Keratinocyte (primary cell): ENCODE results near the gene GFPT2. TPM values are rescaled to one million over a fixed set of nuclear protein-coding genes. Genes with fewer than 3 reads are reported as not detected.

Experiments used
- DNase-seq: peaks from one replicate; pipeline ENCODE4 v3.0.0-alpha.2; 2011; ENCODE audit warnings: low read depth, missing footprints, low spot score
- FAIRE-seq: peaks from 2 replicates; lab custom pipeline; 2011; peaks lifted over from hg19 to GRCh38; lab: Jason Lieb, UNC
- H2AFZ ChIP-seq: 2 replicates; pipeline ENCODE4 v1.6.0; 2012; ENCODE audit warnings: low read length, control low read depth, inconsistent platforms; ENCODE audit not compliant: control insufficient read depth
- H3K27ac ChIP-seq: 2 replicates; pipeline ENCODE4 v1.5.1; 2011; ENCODE audit warnings: low read length; ENCODE audit not compliant: control insufficient read depth, insufficient read depth
- H3K27me3 ChIP-seq: 3 replicates; pipeline ENCODE4 v1.6.0; 2011; ENCODE audit warnings: low read length; ENCODE audit not compliant: control insufficient read depth, insufficient read depth; ENCODE audit errors: extremely low read depth
- H3K36me3 ChIP-seq, 2 experiments: 2 replicates in 1 of 2; 3 replicates in 1 of 2; pipeline ENCODE4 v1.5.1; 2011; ENCODE audit warnings: low read length in 2 of 2, mild to moderate bottlenecking in 1 of 2; ENCODE audit not compliant: control insufficient read depth in 2 of 2, insufficient read depth in 2 of 2; ENCODE audit errors: extremely low read depth in 1 of 2
- H3K4me1 ChIP-seq: 3 replicates; pipeline ENCODE4 v1.5.1; 2011; ENCODE audit warnings: low read length; ENCODE audit not compliant: control insufficient read depth, insufficient read depth; ENCODE audit errors: extremely low read depth
- H3K4me2 ChIP-seq: 3 replicates; pipeline ENCODE4 v1.6.0; 2011; ENCODE audit warnings: low read depth, low read length; ENCODE audit not compliant: control insufficient read depth, insufficient read depth; ENCODE audit errors: extremely low read depth
- H3K4me3 ChIP-seq, 3 experiments: fragments of 200-600 bp in 1 of 3; sonication (generic) in 1 of 3; 2 replicates in 2 of 3; 3 replicates in 1 of 3; pipeline ENCODE4 v1.5.1; 2011 to 2016; ENCODE audit warnings: low read length in 3 of 3, mild to moderate bottlenecking in 3 of 3, control low read depth in 2 of 3, inconsistent platforms in 1 of 3, low read depth in 1 of 3, mixed read lengths in 1 of 3, mixed run types in 1 of 3, moderate library complexity in 1 of 3; ENCODE audit not compliant: control insufficient read depth in 2 of 3, insufficient read depth in 2 of 3; ENCODE audit errors: extremely low read depth in 1 of 3
- H3K79me2 ChIP-seq: 2 replicates; pipeline ENCODE4 v1.6.0; 2012; ENCODE audit warnings: low read length; ENCODE audit not compliant: control insufficient read depth, insufficient read depth
- H3K9ac ChIP-seq: 3 replicates; pipeline ENCODE4 v1.6.0; 2011; ENCODE audit warnings: low read length; ENCODE audit not compliant: control insufficient read depth, insufficient read depth; ENCODE audit errors: extremely low read depth
- H3K9me1 ChIP-seq: 3 replicates; pipeline ENCODE4 v1.6.0; 2011; ENCODE audit warnings: low read length; ENCODE audit not compliant: control insufficient read depth, insufficient read depth; ENCODE audit errors: extremely low read depth
- H3K9me3 ChIP-seq: 2 replicates; pipeline ENCODE4 v1.5.1; 2012; ENCODE audit warnings: low read depth, low read length; ENCODE audit not compliant: control insufficient read depth
- H4K20me1 ChIP-seq: 3 replicates; pipeline ENCODE4 v1.6.0; 2011; ENCODE audit warnings: low read length; ENCODE audit not compliant: control insufficient read depth, insufficient read depth; ENCODE audit errors: extremely low read depth
- EZH2 ChIP-seq: IDR thresholded peaks from one replicate; pipeline ENCODE4 v1.6.1; 2012; ENCODE audit warnings: inconsistent platforms, mild to moderate bottlenecking, low read length, moderate library complexity
- dilution Hi-C: fragments of 300-500 bp; cut with MboI; formaldehyde crosslinking; loops from one replicate; pipeline ENCODE4 v1.7.0; 2020; ENCODE audit warnings: low sequenced_read_pairs; ENCODE audit not compliant: extremely low pct_ligation_motif_present
- polyA plus RNA-seq, 5 experiments: library from polyadenylated mRNA; depleted of rRNA in 3 of 5; stranded (reverse) in 3 of 5; stranded (forward) in 1 of 5; unstranded in 1 of 5; fragments of >200 nt; gene quantifications; 1 replicate in 1 of 5; 2 replicates in 3 of 5; 3 replicates in 1 of 5; pipeline versions ENCODE4 v1.2.1 to v1.2.3, GENCODE V29; 2011 to 2012; ENCODE audit warnings: missing spikeins in 2 of 5, low read depth in 1 of 5, low replicate concordance in 1 of 5
- TF ChIP-seq, protein P1 (sequence below), 3 experiments: IDR thresholded peaks in 1 of 3; conservative IDR thresholded peaks in 1 of 3; optimal IDR thresholded peaks in 1 of 3; 2 replicates in 2 of 3; 3 replicates in 1 of 3; pipeline versions ENCODE3 to v1.5.1; 2011; ENCODE audit warnings: low read length in 3 of 3, mild to moderate bottlenecking in 3 of 3, moderate library complexity in 2 of 3, control low read depth in 1 of 3, inconsistent platforms in 1 of 3; ENCODE audit not compliant: insufficient read depth in 2 of 3; ENCODE audit errors: extremely low read depth in 1 of 3

The GFPT2 gene
- polyA plus RNA-seq, 1 donor (not counting 4 experiments of a cell fraction or from before 2014, with no cell fraction given): not detected

GRCh38 chr5:180332861-180333260 lies 20.3 kb downstream of the GFPT2 start:
- Histone ChIP-seq H3K36me3 (no peaks in the 10 kb centered on the region), H3K9me1 (no peaks in the 10 kb centered on the region), H3K4me1 (no peaks in the 10 kb centered on the region), H4K20me1 (no peaks in the 10 kb centered on the region), H3K9me3 (no peaks in the 10 kb centered on the region), H3K9ac (no peak overlapping the region), H2AFZ (no peak overlapping the region), H3K4me2 (no peak overlapping the region), H3K27me3 (no peaks in the 10 kb centered on the region), H3K4me3 (no peak overlapping the region), H3K27ac (no peak overlapping the region), H3K79me2 (no peaks in the 10 kb centered on the region)
- FAIRE-seq (no peak), DNase-seq (no peak)
- dilution Hi-C loops: no loop called here
- TF ChIP-seq, protein P1, sequence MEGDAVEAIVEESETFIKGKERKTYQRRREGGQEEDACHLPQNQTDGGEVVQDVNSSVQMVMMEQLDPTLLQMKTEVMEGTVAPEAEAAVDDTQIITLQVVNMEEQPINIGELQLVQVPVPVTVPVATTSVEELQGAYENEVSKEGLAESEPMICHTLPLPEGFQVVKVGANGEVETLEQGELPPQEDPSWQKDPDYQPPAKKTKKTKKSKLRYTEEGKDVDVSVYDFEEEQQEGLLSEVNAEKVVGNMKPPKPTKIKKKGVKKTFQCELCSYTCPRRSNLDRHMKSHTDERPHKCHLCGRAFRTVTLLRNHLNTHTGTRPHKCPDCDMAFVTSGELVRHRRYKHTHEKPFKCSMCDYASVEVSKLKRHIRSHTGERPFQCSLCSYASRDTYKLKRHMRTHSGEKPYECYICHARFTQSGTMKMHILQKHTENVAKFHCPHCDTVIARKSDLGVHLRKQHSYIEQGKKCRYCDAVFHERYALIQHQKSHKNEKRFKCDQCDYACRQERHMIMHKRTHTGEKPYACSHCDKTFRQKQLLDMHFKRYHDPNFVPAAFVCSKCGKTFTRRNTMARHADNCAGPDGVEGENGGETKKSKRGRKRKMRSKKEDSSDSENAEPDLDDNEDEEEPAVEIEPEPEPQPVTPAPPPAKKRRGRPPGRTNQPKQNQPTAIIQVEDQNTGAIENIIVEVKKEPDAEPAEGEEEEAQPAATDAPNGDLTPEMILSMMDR (optimal IDR thresholded peaks at IDR 0.05 in 1 of 3, IDR thresholded peaks at IDR 0.05 in 1 of 3, conservative IDR thresholded peaks at IDR 0.05 in 1 of 3; ENCODE audit: extremely low read depth in 1 of 3, insufficient read depth in 2 of 3, low read length in 3 of 3): no peak
- TF ChIP-seq EZH2: no peak

- dilution Hi-C loops: no loop called here
- Histone ChIP-seq H3K79me2 (no peaks in the 10 kb centered on the region), H3K36me3 (no peaks in the 10 kb centered on the region), H3K4me2 (no peak overlapping the region), H3K27ac (no peak overlapping the region), H3K27me3 (no peaks in the 10 kb centered on the region), H2AFZ (no peak overlapping the region), H3K4me3 (no peak overlapping the region), H3K4me1 (no peaks in the 10 kb centered on the region), H4K20me1 (no peaks in the 10 kb centered on the region), H3K9me3 (no peaks in the 10 kb centered on the region), H3K9me1 (no peaks in the 10 kb centered on the region), H3K9ac (no peak overlapping the region)
- TF ChIP-seq, protein P1 (optimal IDR thresholded peaks at IDR 0.05 in 1 of 3, IDR thresholded peaks at IDR 0.05 in 1 of 3, conservative IDR thresholded peaks at IDR 0.05 in 1 of 3; ENCODE audit: extremely low read depth in 1 of 3, insufficient read depth in 2 of 3, low read length in 3 of 3): peak in 1 of 3 experiments; percentile 25
- no peak for TF ChIP-seq EZH2
- no peak for FAIRE-seq
- DNase-seq: no peak
Observed at GRCh38 chr5:180332051-180332517, 21.1 kb downstream of the GFPT2 start.
